ENCODE data around the gene CEP295NL.

The CEP295NL gene

GRCh38 chr17:78847052-78847451 lies 55.9 kb downstream of the CEP295NL start:
- no peak; the same call in 2 of the 3 replicates for ATAC-seq (ENCODE audit: low read depth)
- H3K27ac ChIP-seq (ENCODE audit: poor library complexity, severe bottlenecking), result no peak overlapping the region
- H3K4me1 ChIP-seq (ENCODE audit: insufficient read depth, poor library complexity, severe bottlenecking), result no peaks in the 10 kb centered on the region
- H3K9me3 ChIP-seq (ENCODE audit: severe bottlenecking), result no peaks in the 10 kb centered on the region
- H3K36me3 ChIP-seq (ENCODE audit: low read depth), result no peaks in the 10 kb centered on the region
- H3K27me3 ChIP-seq (ENCODE audit: insufficient read depth, poor library complexity, severe bottlenecking), result no peaks in the 10 kb centered on the region
- no peak for DNase-seq (ENCODE audit: low spot score)
- no peak overlapping the region for H3K4me3 ChIP-seq (ENCODE audit: severe bottlenecking)
- TF ChIP-seq, protein P1, sequence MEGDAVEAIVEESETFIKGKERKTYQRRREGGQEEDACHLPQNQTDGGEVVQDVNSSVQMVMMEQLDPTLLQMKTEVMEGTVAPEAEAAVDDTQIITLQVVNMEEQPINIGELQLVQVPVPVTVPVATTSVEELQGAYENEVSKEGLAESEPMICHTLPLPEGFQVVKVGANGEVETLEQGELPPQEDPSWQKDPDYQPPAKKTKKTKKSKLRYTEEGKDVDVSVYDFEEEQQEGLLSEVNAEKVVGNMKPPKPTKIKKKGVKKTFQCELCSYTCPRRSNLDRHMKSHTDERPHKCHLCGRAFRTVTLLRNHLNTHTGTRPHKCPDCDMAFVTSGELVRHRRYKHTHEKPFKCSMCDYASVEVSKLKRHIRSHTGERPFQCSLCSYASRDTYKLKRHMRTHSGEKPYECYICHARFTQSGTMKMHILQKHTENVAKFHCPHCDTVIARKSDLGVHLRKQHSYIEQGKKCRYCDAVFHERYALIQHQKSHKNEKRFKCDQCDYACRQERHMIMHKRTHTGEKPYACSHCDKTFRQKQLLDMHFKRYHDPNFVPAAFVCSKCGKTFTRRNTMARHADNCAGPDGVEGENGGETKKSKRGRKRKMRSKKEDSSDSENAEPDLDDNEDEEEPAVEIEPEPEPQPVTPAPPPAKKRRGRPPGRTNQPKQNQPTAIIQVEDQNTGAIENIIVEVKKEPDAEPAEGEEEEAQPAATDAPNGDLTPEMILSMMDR (IDR thresholded peaks at IDR 0.05; ENCODE audit: poor library complexity, severe bottlenecking), result no peak

GRCh38 chr17:78844301-78845005 lies 58.5 kb downstream of the CEP295NL start:
- H3K4me1 ChIP-seq (ENCODE audit: insufficient read depth, poor library complexity, severe bottlenecking), result no peaks in the 10 kb centered on the region
- H3K27me3 ChIP-seq (ENCODE audit: insufficient read depth, poor library complexity, severe bottlenecking), result no peaks in the 10 kb centered on the region
- no peak for DNase-seq (ENCODE audit: low spot score)
- no peaks in the 10 kb centered on the region for H3K36me3 ChIP-seq (ENCODE audit: low read depth)
- TF ChIP-seq, protein P1 (IDR thresholded peaks at IDR 0.05; ENCODE audit: poor library complexity, severe bottlenecking), result no peak
- no peak for ATAC-seq (ENCODE audit: low read depth)
- no peak overlapping the region for H3K27ac ChIP-seq (ENCODE audit: poor library complexity, severe bottlenecking)
- H3K4me3 ChIP-seq (ENCODE audit: severe bottlenecking), result no peak overlapping the region
- no peaks in the 10 kb centered on the region for H3K9me3 ChIP-seq (ENCODE audit: severe bottlenecking)

GRCh38 chr17:78842881-78843565 lies 60.0 kb downstream of the CEP295NL start:
- DNase-seq (ENCODE audit: low spot score) (no peak), ATAC-seq (ENCODE audit: low read depth) (no peak)
- TF ChIP-seq, protein P1 (IDR thresholded peaks at IDR 0.05; ENCODE audit: poor library complexity, severe bottlenecking), result peak; percentile 60
- Histone ChIP-seq H3K36me3 (ENCODE audit: low read depth) (peaks cover 5% of the 10 kb centered on the region), H3K4me1 (ENCODE audit: insufficient read depth, poor library complexity, severe bottlenecking) (peaks cover 4% of the 10 kb centered on the region), H3K27ac (ENCODE audit: poor library complexity, severe bottlenecking) (no peak overlapping the region), H3K27me3 (ENCODE audit: insufficient read depth, poor library complexity, severe bottlenecking) (no peaks in the 10 kb centered on the region), H3K9me3 (ENCODE audit: severe bottlenecking) (no peaks in the 10 kb centered on the region), H3K4me3 (ENCODE audit: severe bottlenecking) (no peak overlapping the region)

GRCh38 chr17:78840780-78841611 lies 62.0 kb downstream of the CEP295NL start, which contains the start of gene USP36:
Gene USP36, minus strand, starts transcription at chr17:78840814. Its CDS starts 4,451 bp downstream, at chr17:78836363.
- Histone ChIP-seq H3K4me1 (ENCODE audit: insufficient read depth, poor library complexity, severe bottlenecking) (peaks cover 4% of the 10 kb centered on the region), H3K9me3 (ENCODE audit: severe bottlenecking) (no peaks in the 10 kb centered on the region), H3K4me3 (ENCODE audit: severe bottlenecking) (peak within 1 kb of the TSS; percentile 68), H3K36me3 (ENCODE audit: low read depth) (peaks cover 25% of the 10 kb centered on the region), H3K27me3 (ENCODE audit: insufficient read depth, poor library complexity, severe bottlenecking) (no peaks in the 10 kb centered on the region), H3K27ac (ENCODE audit: poor library complexity, severe bottlenecking) (peak within 1 kb of the TSS; percentile 75)
- TF ChIP-seq, protein P1 (IDR thresholded peaks at IDR 0.05; ENCODE audit: poor library complexity, severe bottlenecking), result peak; percentile 13
- ATAC-seq (ENCODE audit: low read depth) (peak; percentile 86), DNase-seq (ENCODE audit: low spot score) (peak; percentile 99)

Data from RWPE2 (cell line).